Progenitor cell of endocrine pancreas (in vitro differentiated cells): ENCODE measurements around the gene CERCAM. TPM values are rescaled to one million over a fixed set of nuclear protein-coding genes. Genes with fewer than 3 reads are reported as not detected.

ENCODE experiments used
- DNase-seq: peaks from one replicate; pipeline ENCODE4 v3.0.0; 2021; ENCODE audit warnings: low spot score; ENCODE audit not compliant: unreplicated experiment
- H3K27ac Mint-ChIP-seq: 2 replicates; pipeline ENCODE4 v1.8.0; 2021; ENCODE audit warnings: mild to moderate bottlenecking, moderate library complexity, mixed read lengths
- H3K27me3 Mint-ChIP-seq: 2 replicates; pipeline ENCODE4 v1.8.0; 2021; ENCODE audit warnings: mixed read lengths
- H3K36me3 Mint-ChIP-seq: 2 replicates; pipeline ENCODE4 v1.8.0; 2022; ENCODE audit warnings: mixed read lengths; ENCODE audit not compliant: insufficient read depth
- H3K4me1 Mint-ChIP-seq: 2 replicates; pipeline ENCODE4 v1.8.0; 2021; ENCODE audit warnings: low read depth, mixed read lengths
- H3K4me3 Mint-ChIP-seq: 2 replicates; pipeline ENCODE4 v1.8.0; 2021; ENCODE audit warnings: low read depth, mild to moderate bottlenecking, moderate library complexity, mixed read lengths
- H3K9me3 Mint-ChIP-seq: 2 replicates; pipeline ENCODE4 v1.8.0; 2021; ENCODE audit warnings: low read depth, mixed read lengths
- CTCF ChIP-seq: fragments of 200-600 bp; sonication (generic); IDR thresholded peaks from one replicate; pipeline ENCODE4 v1.5.0; 2021; ENCODE audit warnings: antibody characterized with exemption, mild to moderate bottlenecking; ENCODE audit not compliant: unreplicated experiment
- total RNA-seq: library from RNA; stranded (reverse); gene quantifications from 2 replicates; pipeline ENCODE4 v1.2.1, GENCODE V29; 2021

Gene CERCAM
- total RNA-seq, 1 donor from 2014 or later, result 19.6 TPM

GRCh38 chr9:128473104-128473503 is 52.4 kb downstream of the CERCAM start:
- DNase-seq, result no peak

GRCh38 chr9:128475867-128476266 is 55.2 kb downstream of the CERCAM start:
- no peak for TF ChIP-seq CTCF
- Mint-ChIP-seq H3K27me3 (no peaks in the 10 kb centered on the region), H3K36me3 (peaks cover 12% of the 10 kb centered on the region), H3K4me3 (no peak overlapping the region), H3K4me1 (no peaks in the 10 kb centered on the region), H3K27ac (no peak overlapping the region), H3K9me3 (no peaks in the 10 kb centered on the region)
- DNase-seq, result no peak

More at GRCh38 chr9:128473104-128473503, 52.4 kb downstream of the CERCAM start:
- Mint-ChIP-seq H3K4me1 (no peaks in the 10 kb centered on the region), H3K4me3 (no peak overlapping the region), H3K36me3 (peaks cover 12% of the 10 kb centered on the region), H3K9me3 (no peaks in the 10 kb centered on the region), H3K27ac (no peak overlapping the region), H3K27me3 (no peaks in the 10 kb centered on the region)
- no peak for TF ChIP-seq CTCF

- H3K27ac Mint-ChIP-seq, result no peak overlapping the region
- H3K36me3 Mint-ChIP-seq, result peaks cover 26% of the 10 kb centered on the region
- no peak for DNase-seq
- no peak overlapping the region for H3K4me3 Mint-ChIP-seq
- no peak for TF ChIP-seq CTCF
- H3K9me3 Mint-ChIP-seq, result no peaks in the 10 kb centered on the region
- H3K4me1 Mint-ChIP-seq, result no peaks in the 10 kb centered on the region
- H3K27me3 Mint-ChIP-seq, result no peaks in the 10 kb centered on the region
Measured at GRCh38 chr9:128479262-128479661, 58.6 kb downstream of the CERCAM start.

- Mint-ChIP-seq H3K36me3 (peaks cover 22% of the 10 kb centered on the region), H3K9me3 (no peaks in the 10 kb centered on the region), H3K27me3 (no peaks in the 10 kb centered on the region), H3K4me3 (no peak overlapping the region), H3K27ac (no peak overlapping the region), H3K4me1 (no peaks in the 10 kb centered on the region)
- no peak for DNase-seq
- TF ChIP-seq CTCF, result no peak
Measured at GRCh38 chr9:128481561-128481960, 60.9 kb downstream of the CERCAM start.

- TF ChIP-seq CTCF, result no peak
- DNase-seq, result no peak
- H3K27ac Mint-ChIP-seq, result no peak overlapping the region
- H3K9me3 Mint-ChIP-seq, result no peaks in the 10 kb centered on the region
- H3K36me3 Mint-ChIP-seq, result peaks cover 25% of the 10 kb centered on the region
- H3K4me3 Mint-ChIP-seq, result no peak overlapping the region
- no peaks in the 10 kb centered on the region for H3K4me1 Mint-ChIP-seq
- no peaks in the 10 kb centered on the region for H3K27me3 Mint-ChIP-seq
Measured at GRCh38 chr9:128482186-128482585, 61.5 kb downstream of the CERCAM start.
